GM18907 (cell line): Measurements from ENCODE around the gene MFGE8.

Experiments used
- ATAC-seq: cut with Tn5 transposase; IDR thresholded peaks from one replicate; pipeline ENCODE4 v1.9.1; 2021; ENCODE audit warnings: mild to moderate bottlenecking, moderate library complexity; ENCODE audit not compliant: unreplicated experiment

MFGE8 gene

GRCh38 chr15:88874684-88875083, 38.5 kb downstream of the MFGE8 start:
- ATAC-seq, result no peak

- no peak for ATAC-seq
Observed at GRCh38 chr15:88874275-88874674, 38.9 kb downstream of the MFGE8 start.

GRCh38 chr15:88873786-88874185, 39.4 kb downstream of the MFGE8 start:
- ATAC-seq, result no peak

GRCh38 chr15:88872706-88873105, 40.5 kb downstream of the MFGE8 start:
- no peak for ATAC-seq

GRCh38 chr15:88872106-88872505, 41.1 kb downstream of the MFGE8 start:
- no peak for ATAC-seq

GRCh38 chr15:88871313-88871712, 41.9 kb downstream of the MFGE8 start:
- no peak for ATAC-seq

- ATAC-seq, result no peak
Observed at GRCh38 chr15:88866295-88866881, 46.8 kb downstream of the MFGE8 start.

- no peak for ATAC-seq
Observed at GRCh38 chr15:88865498-88866099, 47.6 kb downstream of the MFGE8 start.

- no peak for ATAC-seq
Observed at GRCh38 chr15:88864861-88865497, 48.2 kb downstream of the MFGE8 start.

GRCh38 chr15:88863412-88863811, 49.8 kb downstream of the MFGE8 start:
- no peak for ATAC-seq

- ATAC-seq, result no peak
Observed at GRCh38 chr15:88860212-88860611, 53.0 kb downstream of the MFGE8 start.

- no peak for ATAC-seq
Observed at GRCh38 chr15:88859550-88859949, 53.6 kb downstream of the MFGE8 start.

- ATAC-seq, result no peak
Observed at GRCh38 chr15:88858934-88859333, 54.2 kb downstream of the MFGE8 start.

- no peak for ATAC-seq
Observed at GRCh38 chr15:88852476-88852875, 60.7 kb downstream of the MFGE8 start.

GRCh38 chr15:88849376-88850072, 63.7 kb downstream of the MFGE8 start:
- no peak for ATAC-seq
